HCT116 (cell line): ENCODE measurements around the gene AKAP11.

ENCODE experiments used
- EZH2phosphoT487 ChIP-seq: fragments of 200-600 bp; IDR thresholded peaks from 2 replicates; pipeline ENCODE4 v1.6.1; 2018; ENCODE audit warnings: antibody characterized with exemption, borderline replicate concordance
- POLR2A ChIP-seq: IDR thresholded peaks from 2 replicates; pipeline ENCODE4 v1.7.0; 2011; ENCODE audit warnings: borderline replicate concordance; ENCODE audit not compliant: insufficient read depth, insufficient read length; ENCODE audit errors: extremely low read depth
- SIN3A ChIP-seq: IDR thresholded peaks from 2 replicates; pipeline ENCODE4 v1.6.1; 2012; ENCODE audit warnings: low read depth
- SP1 ChIP-seq: IDR thresholded peaks from 2 replicates; pipeline ENCODE4 v1.6.1; 2012; ENCODE audit warnings: low read depth
- YY1 ChIP-seq: IDR thresholded peaks from 2 replicates; pipeline ENCODE4 v1.6.1; 2011; ENCODE audit warnings: low read length, low read depth, moderate library complexity, mild to moderate bottlenecking; ENCODE audit not compliant: insufficient replicate concordance; ENCODE audit errors: extremely low read depth
- TF ChIP-seq, protein P1 (sequence below), 3 experiments: fragments of 200-600 bp in 1 of 3; sonication (generic) in 1 of 3; IDR thresholded peaks in 2 of 3; conservative IDR thresholded peaks in 1 of 3; 2 replicates each; pipeline ENCODE4 v1.5.1; 2012 to 2017; ENCODE audit warnings: low read depth in 2 of 3, low read length in 2 of 3, antibody characterized with exemption in 1 of 3, borderline replicate concordance in 1 of 3, control low read depth in 1 of 3, mild to moderate bottlenecking in 1 of 3, mixed read lengths in 1 of 3, mixed run types in 1 of 3, moderate library complexity in 1 of 3; ENCODE audit not compliant: insufficient read depth in 1 of 3

DNA sequence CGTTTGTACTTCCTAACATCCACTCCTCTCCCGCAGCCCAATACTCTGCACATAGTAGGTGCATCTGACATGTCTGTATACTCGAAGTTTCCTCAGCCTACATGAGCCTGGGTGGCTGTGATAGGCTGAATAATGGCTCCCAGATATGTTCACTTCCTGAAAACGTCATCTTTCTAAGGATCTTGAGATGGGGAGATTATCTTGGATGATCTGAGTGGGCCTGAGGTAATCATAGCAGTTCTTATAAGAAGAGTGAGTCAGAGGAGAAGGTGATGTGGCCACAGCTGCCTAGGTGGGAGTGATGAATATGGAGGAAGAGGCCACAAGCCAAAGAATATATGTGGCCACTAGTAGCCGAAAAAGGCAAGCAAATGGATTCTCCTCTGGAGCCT lies 84.2 kb downstream of the AKAP11 start:
- TF ChIP-seq POLR2A = no peak
- TF ChIP-seq SP1 = no peak
- no peak for TF ChIP-seq EZH2phosphoT487
- TF ChIP-seq, protein P1, sequence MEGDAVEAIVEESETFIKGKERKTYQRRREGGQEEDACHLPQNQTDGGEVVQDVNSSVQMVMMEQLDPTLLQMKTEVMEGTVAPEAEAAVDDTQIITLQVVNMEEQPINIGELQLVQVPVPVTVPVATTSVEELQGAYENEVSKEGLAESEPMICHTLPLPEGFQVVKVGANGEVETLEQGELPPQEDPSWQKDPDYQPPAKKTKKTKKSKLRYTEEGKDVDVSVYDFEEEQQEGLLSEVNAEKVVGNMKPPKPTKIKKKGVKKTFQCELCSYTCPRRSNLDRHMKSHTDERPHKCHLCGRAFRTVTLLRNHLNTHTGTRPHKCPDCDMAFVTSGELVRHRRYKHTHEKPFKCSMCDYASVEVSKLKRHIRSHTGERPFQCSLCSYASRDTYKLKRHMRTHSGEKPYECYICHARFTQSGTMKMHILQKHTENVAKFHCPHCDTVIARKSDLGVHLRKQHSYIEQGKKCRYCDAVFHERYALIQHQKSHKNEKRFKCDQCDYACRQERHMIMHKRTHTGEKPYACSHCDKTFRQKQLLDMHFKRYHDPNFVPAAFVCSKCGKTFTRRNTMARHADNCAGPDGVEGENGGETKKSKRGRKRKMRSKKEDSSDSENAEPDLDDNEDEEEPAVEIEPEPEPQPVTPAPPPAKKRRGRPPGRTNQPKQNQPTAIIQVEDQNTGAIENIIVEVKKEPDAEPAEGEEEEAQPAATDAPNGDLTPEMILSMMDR (IDR thresholded peaks at IDR 0.05 in 2 of 3, conservative IDR thresholded peaks at IDR 0.05 in 1 of 3; ENCODE audit: borderline replicate concordance in 1 of 3, insufficient read depth in 1 of 3, low read depth in 2 of 3, low read length in 2 of 3) = no peak
- TF ChIP-seq YY1 = no peak
- TF ChIP-seq SIN3A = no peak
